SK-N-SH treated with all-trans-retinoic acid at 6 μM for 48 hours (cell line): ENCODE results near the gene APOA4.

Experiments used
- ARNTL ChIP-seq: fragments of 450-650 bp; formaldehyde crosslinking; IDR thresholded peaks from 2 replicates; pipeline ENCODE4 v1.5.0; 2020; ENCODE audit warnings: low read depth, mild to moderate bottlenecking, moderate library complexity, borderline replicate concordance
- RARB ChIP-seq: fragments of 250-450 bp; sonication (Bioruptor Pico); IDR thresholded peaks from 2 replicates; pipeline ENCODE4 v1.8.0; 2021; ENCODE audit warnings: mild to moderate bottlenecking, moderate library complexity
- SNAI2 ChIP-seq: fragments of 250-450 bp; sonication (Bioruptor Pico); IDR thresholded peaks from 2 replicates; pipeline ENCODE4 v1.5.0; 2020; ENCODE audit warnings: mild to moderate bottlenecking, moderate library complexity
- TOX ChIP-seq: fragments of 250-450 bp; sonication (Bioruptor Pico); IDR thresholded peaks from 2 replicates; pipeline ENCODE4 v1.8.0; 2021; ENCODE audit warnings: mild to moderate bottlenecking, moderate library complexity, borderline replicate concordance
- ZC3H10 ChIP-seq: fragments of 250-450 bp; sonication (Bioruptor Pico); IDR thresholded peaks from 2 replicates; pipeline ENCODE4 v1.5.1; 2021; ENCODE audit warnings: mild to moderate bottlenecking, moderate library complexity
- ZFP30 ChIP-seq: fragments of 450-650 bp; formaldehyde crosslinking; IDR thresholded peaks from 2 replicates; pipeline ENCODE4 v1.5.0; 2022; ENCODE audit warnings: mild to moderate bottlenecking, moderate library complexity
- TF ChIP-seq, protein P1 (sequence below): fragments of 250-450 bp; sonication (Bioruptor Pico); IDR thresholded peaks from 2 replicates; pipeline ENCODE4 v1.8.0; 2020; ENCODE audit warnings: mild to moderate bottlenecking, moderate library complexity, borderline replicate concordance
- TF ChIP-seq, protein P2 (sequence below): fragments of 250-450 bp; sonication (Bioruptor Pico); IDR thresholded peaks from 2 replicates; pipeline ENCODE4 v1.5.1; 2020; ENCODE audit warnings: low read depth, mild to moderate bottlenecking, moderate library complexity
- TF ChIP-seq, protein P3 (sequence below): fragments of 250-450 bp; sonication (Bioruptor Pico); IDR thresholded peaks from 2 replicates; pipeline ENCODE4 v1.5.1; 2021; ENCODE audit warnings: mild to moderate bottlenecking, moderate library complexity

DNA sequence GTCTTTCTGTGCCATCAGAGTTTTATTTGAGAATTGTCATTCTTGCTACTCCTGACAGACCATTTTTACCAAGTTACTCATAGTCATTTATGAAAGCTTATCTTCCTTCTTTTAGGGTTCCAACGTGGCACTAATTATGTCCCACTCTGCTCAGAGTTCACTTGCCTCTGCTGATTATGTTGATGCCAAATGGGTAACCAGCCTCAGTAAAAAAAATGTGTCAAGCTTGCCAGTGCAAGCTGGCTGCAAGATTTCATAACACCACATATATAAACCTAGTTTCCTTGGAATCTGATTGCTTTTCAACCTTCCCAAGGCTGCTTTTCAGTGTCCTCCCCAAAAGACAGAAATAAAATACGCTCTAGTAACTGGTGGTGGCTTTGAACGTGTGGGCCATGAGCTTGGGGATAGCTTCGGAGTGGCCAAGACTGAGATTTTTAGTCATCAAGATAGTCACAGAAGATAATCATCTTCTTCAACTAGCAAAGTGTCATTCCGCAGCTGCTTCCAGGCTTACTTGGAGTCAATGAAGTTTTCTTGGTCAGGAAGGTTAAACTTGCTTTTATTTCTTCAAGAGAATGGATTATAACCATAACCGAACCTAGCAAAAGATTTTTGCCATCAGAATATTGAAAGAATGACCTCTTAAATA, 43.8 kb upstream of the APOA4 start:
- TF ChIP-seq ZFP30 (CRISPR knock-in tag), result no peak
- no peak for TF ChIP-seq TOX
- TF ChIP-seq, protein P1, sequence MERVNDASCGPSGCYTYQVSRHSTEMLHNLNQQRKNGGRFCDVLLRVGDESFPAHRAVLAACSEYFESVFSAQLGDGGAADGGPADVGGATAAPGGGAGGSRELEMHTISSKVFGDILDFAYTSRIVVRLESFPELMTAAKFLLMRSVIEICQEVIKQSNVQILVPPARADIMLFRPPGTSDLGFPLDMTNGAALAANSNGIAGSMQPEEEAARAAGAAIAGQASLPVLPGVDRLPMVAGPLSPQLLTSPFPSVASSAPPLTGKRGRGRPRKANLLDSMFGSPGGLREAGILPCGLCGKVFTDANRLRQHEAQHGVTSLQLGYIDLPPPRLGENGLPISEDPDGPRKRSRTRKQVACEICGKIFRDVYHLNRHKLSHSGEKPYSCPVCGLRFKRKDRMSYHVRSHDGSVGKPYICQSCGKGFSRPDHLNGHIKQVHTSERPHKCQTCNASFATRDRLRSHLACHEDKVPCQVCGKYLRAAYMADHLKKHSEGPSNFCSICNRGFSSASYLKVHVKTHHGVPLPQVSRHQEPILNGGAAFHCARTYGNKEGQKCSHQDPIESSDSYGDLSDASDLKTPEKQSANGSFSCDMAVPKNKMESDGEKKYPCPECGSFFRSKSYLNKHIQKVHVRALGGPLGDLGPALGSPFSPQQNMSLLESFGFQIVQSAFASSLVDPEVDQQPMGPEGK (CRISPR knock-in tag), result no peak
- TF ChIP-seq, protein P2, sequence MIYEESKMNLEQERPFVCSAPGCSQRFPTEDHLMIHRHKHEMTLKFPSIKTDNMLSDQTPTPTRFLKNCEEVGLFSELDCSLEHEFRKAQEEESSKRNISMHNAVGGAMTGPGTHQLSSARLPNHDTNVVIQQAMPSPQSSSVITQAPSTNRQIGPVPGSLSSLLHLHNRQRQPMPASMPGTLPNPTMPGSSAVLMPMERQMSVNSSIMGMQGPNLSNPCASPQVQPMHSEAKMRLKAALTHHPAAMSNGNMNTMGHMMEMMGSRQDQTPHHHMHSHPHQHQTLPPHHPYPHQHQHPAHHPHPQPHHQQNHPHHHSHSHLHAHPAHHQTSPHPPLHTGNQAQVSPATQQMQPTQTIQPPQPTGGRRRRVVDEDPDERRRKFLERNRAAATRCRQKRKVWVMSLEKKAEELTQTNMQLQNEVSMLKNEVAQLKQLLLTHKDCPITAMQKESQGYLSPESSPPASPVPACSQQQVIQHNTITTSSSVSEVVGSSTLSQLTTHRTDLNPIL (CRISPR knock-in tag), result no peak
- TF ChIP-seq RARB, result no peak
- TF ChIP-seq ZC3H10 (CRISPR knock-in tag), result no peak
- no peak for TF ChIP-seq SNAI2 (CRISPR knock-in tag)
- TF ChIP-seq ARNTL (CRISPR knock-in tag), result no peak
- TF ChIP-seq, protein P3, sequence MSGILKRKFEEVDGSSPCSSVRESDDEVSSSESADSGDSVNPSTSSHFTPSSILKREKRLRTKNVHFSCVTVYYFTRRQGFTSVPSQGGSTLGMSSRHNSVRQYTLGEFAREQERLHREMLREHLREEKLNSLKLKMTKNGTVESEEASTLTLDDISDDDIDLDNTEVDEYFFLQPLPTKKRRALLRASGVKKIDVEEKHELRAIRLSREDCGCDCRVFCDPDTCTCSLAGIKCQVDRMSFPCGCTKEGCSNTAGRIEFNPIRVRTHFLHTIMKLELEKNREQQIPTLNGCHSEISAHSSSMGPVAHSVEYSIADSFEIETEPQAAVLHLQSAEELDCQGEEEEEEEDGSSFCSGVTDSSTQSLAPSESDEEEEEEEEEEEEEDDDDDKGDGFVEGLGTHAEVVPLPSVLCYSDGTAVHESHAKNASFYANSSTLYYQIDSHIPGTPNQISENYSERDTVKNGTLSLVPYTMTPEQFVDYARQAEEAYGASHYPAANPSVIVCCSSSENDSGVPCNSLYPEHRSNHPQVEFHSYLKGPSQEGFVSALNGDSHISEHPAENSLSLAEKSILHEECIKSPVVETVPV, result no peak
